ENCODE measurements around the gene SEPTIN1. TPM values are rescaled to one million over a fixed set of nuclear protein-coding genes. Genes with fewer than 3 reads are reported as not detected.

The SEPTIN1 gene
- total and polyA plus RNA-seq, 2 of the 13 experiments (the other 11 are each of a cell fraction or from before 2014, with no cell fraction given): 0.18 to 0.67 TPM

DNA sequence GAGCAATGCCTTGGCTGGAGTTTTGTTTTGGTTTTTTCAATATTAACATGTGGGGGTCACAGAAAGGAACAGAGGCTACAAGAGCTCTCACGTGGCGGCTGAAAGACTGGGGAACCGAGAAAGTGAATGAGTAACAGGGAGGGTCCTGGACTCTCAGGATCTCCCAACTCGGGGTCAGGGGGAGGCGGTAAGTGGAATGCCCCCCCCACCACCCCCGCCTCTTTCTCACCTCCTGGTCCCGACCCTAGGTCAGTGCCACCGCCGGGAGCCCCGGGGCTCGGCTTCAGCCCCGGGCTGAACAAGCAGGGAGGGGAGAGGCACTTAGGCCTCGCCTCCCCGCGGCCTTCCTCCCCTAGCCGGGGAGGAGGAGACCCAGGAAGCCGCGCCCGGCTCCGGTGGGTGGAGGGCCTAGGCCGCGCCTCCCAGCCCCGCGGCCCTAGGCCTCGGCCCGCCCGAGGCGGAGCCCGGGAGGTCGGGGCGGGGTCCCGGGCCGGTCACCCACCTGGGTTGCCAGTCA lies 47.8 kb downstream of the SEPTIN1 start (continued):
- TF ChIP-seq, protein P1, sequence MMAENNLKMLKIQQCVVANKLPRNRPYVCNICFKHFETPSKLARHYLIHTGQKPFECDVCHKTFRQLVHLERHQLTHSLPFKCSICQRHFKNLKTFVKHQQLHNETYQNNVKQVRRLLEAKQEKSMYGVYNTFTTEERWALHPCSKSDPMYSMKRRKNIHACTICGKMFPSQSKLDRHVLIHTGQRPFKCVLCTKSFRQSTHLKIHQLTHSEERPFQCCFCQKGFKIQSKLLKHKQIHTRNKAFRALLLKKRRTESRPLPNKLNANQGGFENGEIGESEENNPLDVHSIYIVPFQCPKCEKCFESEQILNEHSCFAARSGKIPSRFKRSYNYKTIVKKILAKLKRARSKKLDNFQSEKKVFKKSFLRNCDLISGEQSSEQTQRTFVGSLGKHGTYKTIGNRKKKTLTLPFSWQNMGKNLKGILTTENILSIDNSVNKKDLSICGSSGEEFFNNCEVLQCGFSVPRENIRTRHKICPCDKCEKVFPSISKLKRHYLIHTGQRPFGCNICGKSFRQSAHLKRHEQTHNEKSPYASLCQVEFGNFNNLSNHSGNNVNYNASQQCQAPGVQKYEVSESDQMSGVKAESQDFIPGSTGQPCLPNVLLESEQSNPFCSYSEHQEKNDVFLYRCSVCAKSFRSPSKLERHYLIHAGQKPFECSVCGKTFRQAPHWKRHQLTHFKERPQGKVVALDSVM (CRISPR knock-in tag; IDR thresholded peaks at IDR 0.05): peak; percentile 50; the same call in 1 of the 2 replicates
- TF ChIP-seq POLR2AphosphoS5 (IDR thresholded peaks at IDR 0.05; ENCODE audit: low read depth, low read length) (peak; percentile 40), ZNF430 (CRISPR knock-in tag; IDR thresholded peaks at IDR 0.05) (peak; percentile 44; the same call in 1 of the 2 replicates), ZKSCAN5 (CRISPR knock-in tag; IDR thresholded peaks at IDR 0.05) (peak; percentile 70; the same call in 1 of the 2 replicates), PHF8 (CRISPR knock-in tag; IDR thresholded peaks at IDR 0.05) (peak; percentile 38; the same call in 1 of the 2 replicates)
- TF ChIP-seq, protein P2, sequence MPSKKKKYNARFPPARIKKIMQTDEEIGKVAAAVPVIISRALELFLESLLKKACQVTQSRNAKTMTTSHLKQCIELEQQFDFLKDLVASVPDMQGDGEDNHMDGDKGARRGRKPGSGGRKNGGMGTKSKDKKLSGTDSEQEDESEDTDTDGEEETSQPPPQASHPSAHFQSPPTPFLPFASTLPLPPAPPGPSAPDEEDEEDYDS (CRISPR knock-in tag; IDR thresholded peaks at IDR 0.05): peak; percentile 71; the same call in 1 of the 2 replicates
- TF ChIP-seq, protein P3, sequence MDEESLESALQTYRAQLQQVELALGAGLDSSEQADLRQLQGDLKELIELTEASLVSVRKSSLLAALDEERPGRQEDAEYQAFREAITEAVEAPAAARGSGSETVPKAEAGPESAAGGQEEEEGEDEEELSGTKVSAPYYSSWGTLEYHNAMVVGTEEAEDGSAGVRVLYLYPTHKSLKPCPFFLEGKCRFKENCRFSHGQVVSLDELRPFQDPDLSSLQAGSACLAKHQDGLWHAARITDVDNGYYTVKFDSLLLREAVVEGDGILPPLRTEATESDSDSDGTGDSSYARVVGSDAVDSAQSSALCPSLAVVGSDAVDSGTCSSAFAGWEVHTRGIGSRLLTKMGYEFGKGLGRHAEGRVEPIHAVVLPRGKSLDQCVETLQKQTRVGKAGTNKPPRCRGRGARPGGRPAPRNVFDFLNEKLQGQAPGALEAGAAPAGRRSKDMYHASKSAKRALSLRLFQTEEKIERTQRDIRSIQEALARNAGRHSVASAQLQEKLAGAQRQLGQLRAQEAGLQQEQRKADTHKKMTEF (CRISPR knock-in tag; IDR thresholded peaks at IDR 0.05): peak; percentile 17; the same call in 1 of the 2 replicates

Small RNAs within 50 kb of the gene (small RNA-seq; reads per million reads assigned to genes)
- gene RF00406 (ENCODE audit: insufficient read depth in 2 of 3, insufficient read length in 3 of 3, low read depth in 2 of 3, low replicate concordance in 1 of 3): 0.65 to 3.2 (median 2.9) reads per million in 3 experiments

Other genes with a start within 250 kb of the SEPTIN1 start
- gene CORO1A, start 199.0 kb downstream of the SEPTIN1 start, total RNA-seq (2016; rRNA removed; fragmentation: Illumina TruSeq; extraction: Trizol): 5.4 and 6.5 TPM in 2 replicates
- gene CORO1A, start 199.0 kb downstream of the SEPTIN1 start, polyA plus RNA-seq (2011; rRNA removed): 9.5 and 12.9 TPM in 2 replicates
- gene BOLA2B, start 188.9 kb downstream of the SEPTIN1 start, total RNA-seq (2016; rRNA removed; fragmentation: Illumina TruSeq; extraction: Trizol): 295 and 354 TPM in 2 replicates
- gene BOLA2B, start 188.9 kb downstream of the SEPTIN1 start, polyA plus RNA-seq (2011; rRNA removed): 63.8 and 97.0 TPM in 2 replicates
- 13.4 and 37.1 TPM in 2 replicates for gene SLX1A, start 188.7 kb downstream of the SEPTIN1 start, total RNA-seq (2016; rRNA removed; fragmentation: Illumina TruSeq; extraction: Trizol)
- gene SLX1A, start 188.7 kb downstream of the SEPTIN1 start, polyA plus RNA-seq (2011; rRNA removed): 9.1 and 12.0 TPM in 2 replicates
- 20.7 and 28.3 TPM in 2 replicates for gene SULT1A3, start 183.3 kb downstream of the SEPTIN1 start, total RNA-seq (2016; rRNA removed; fragmentation: Illumina TruSeq; extraction: Trizol)
- gene SULT1A3, start 183.3 kb downstream of the SEPTIN1 start, polyA plus RNA-seq (2011; rRNA removed): 15.4 and 21.0 TPM in 2 replicates
- gene NPIPB13, start 134.1 kb downstream of the SEPTIN1 start, total RNA-seq (2016; rRNA removed; fragmentation: Illumina TruSeq; extraction: Trizol): 1.00 and 1.3 TPM in 2 replicates
- 2.7 and 4.4 TPM in 2 replicates for gene NPIPB13, start 134.1 kb downstream of the SEPTIN1 start, polyA plus RNA-seq (2011; rRNA removed)
- 54.6 and 69.9 TPM in 2 replicates for gene CD2BP2, start 27.3 kb downstream of the SEPTIN1 start, total RNA-seq (2016; rRNA removed; fragmentation: Illumina TruSeq; extraction: Trizol)
- 24.9 and 27.3 TPM in 2 replicates for gene CD2BP2, start 27.3 kb downstream of the SEPTIN1 start, polyA plus RNA-seq (2011; rRNA removed)
- gene TBC1D10B, start 12.1 kb downstream of the SEPTIN1 start, total RNA-seq (2016; rRNA removed; fragmentation: Illumina TruSeq; extraction: Trizol): 20.8 and 24.8 TPM in 2 replicates
- gene TBC1D10B, start 12.1 kb downstream of the SEPTIN1 start, polyA plus RNA-seq (2011; rRNA removed): 15.7 and 16.4 TPM in 2 replicates
- gene MYL11, start 7.8 kb downstream of the SEPTIN1 start, total RNA-seq (2016; rRNA removed; fragmentation: Illumina TruSeq; extraction: Trizol): not detected in 2 replicates
- not detected in 2 replicates for gene MYL11, start 7.8 kb downstream of the SEPTIN1 start, polyA plus RNA-seq (2011; rRNA removed)
- 10.9 and 12.3 TPM in 2 replicates for gene ZNF48, start 12.9 kb upstream of the SEPTIN1 start, total RNA-seq (2016; rRNA removed; fragmentation: Illumina TruSeq; extraction: Trizol)
- gene ZNF48, start 12.9 kb upstream of the SEPTIN1 start, polyA plus RNA-seq (2011; rRNA removed): 9.9 and 11.7 TPM in 2 replicates
- gene ZNF771, start 25.0 kb upstream of the SEPTIN1 start, total RNA-seq (2016; rRNA removed; fragmentation: Illumina TruSeq; extraction: Trizol): 10.9 and 11.8 TPM in 2 replicates
- 5.0 and 5.4 TPM in 2 replicates for gene ZNF771, start 25.0 kb upstream of the SEPTIN1 start, polyA plus RNA-seq (2011; rRNA removed)
- 74.4 and 105 TPM in 2 replicates for gene DCTPP1, start 47.5 kb upstream of the SEPTIN1 start, total RNA-seq (2016; rRNA removed; fragmentation: Illumina TruSeq; extraction: Trizol)
- gene DCTPP1, start 47.5 kb upstream of the SEPTIN1 start, polyA plus RNA-seq (2011; rRNA removed): 52.9 and 54.8 TPM in 2 replicates
- gene SEPHS2, start 63.3 kb upstream of the SEPTIN1 start, total RNA-seq (2016; rRNA removed; fragmentation: Illumina TruSeq; extraction: Trizol): 20.7 and 56.3 TPM in 2 replicates
- gene SEPHS2, start 63.3 kb upstream of the SEPTIN1 start, polyA plus RNA-seq (2011; rRNA removed): 127 and 128 TPM in 2 replicates
- gene ITGAL, start 90.2 kb upstream of the SEPTIN1 start, total RNA-seq (2016; rRNA removed; fragmentation: Illumina TruSeq; extraction: Trizol): 0.51 and 0.86 TPM in 2 replicates
- 1.2 TPM in 2 replicates for gene ITGAL, start 90.2 kb upstream of the SEPTIN1 start, polyA plus RNA-seq (2011; rRNA removed)
- 26.6 and 34.4 TPM in 2 replicates for gene ZNF768, start 144.0 kb upstream of the SEPTIN1 start, total RNA-seq (2016; rRNA removed; fragmentation: Illumina TruSeq; extraction: Trizol)
- 26.7 and 40.0 TPM in 2 replicates for gene ZNF768, start 144.0 kb upstream of the SEPTIN1 start, polyA plus RNA-seq (2011; rRNA removed)
- 8.8 and 10.2 TPM in 2 replicates for gene ZNF747, start 152.3 kb upstream of the SEPTIN1 start, total RNA-seq (2016; rRNA removed; fragmentation: Illumina TruSeq; extraction: Trizol)
- gene ZNF747, start 152.3 kb upstream of the SEPTIN1 start, polyA plus RNA-seq (2011; rRNA removed): 7.0 and 7.2 TPM in 2 replicates
- gene ZNF764, start 175.8 kb upstream of the SEPTIN1 start, total RNA-seq (2016; rRNA removed; fragmentation: Illumina TruSeq; extraction: Trizol): 7.3 and 9.1 TPM in 2 replicates
- 4.1 and 4.8 TPM in 2 replicates for gene ZNF764, start 175.8 kb upstream of the SEPTIN1 start, polyA plus RNA-seq (2011; rRNA removed)
- 5.4 and 5.8 TPM in 2 replicates for gene ZNF688, start 189.2 kb upstream of the SEPTIN1 start, total RNA-seq (2016; rRNA removed; fragmentation: Illumina TruSeq; extraction: Trizol)
- 2.4 and 2.9 TPM in 2 replicates for gene ZNF688, start 189.2 kb upstream of the SEPTIN1 start, polyA plus RNA-seq (2011; rRNA removed)
- gene ZNF785, start 203.1 kb upstream of the SEPTIN1 start, total RNA-seq (2016; rRNA removed; fragmentation: Illumina TruSeq; extraction: Trizol): not detected in 2 replicates
- 0.01 TPM in 1 of 2 replicates, not detected in the other for gene ZNF785, start 203.1 kb upstream of the SEPTIN1 start, polyA plus RNA-seq (2011; rRNA removed)
- gene ZNF689, start 227.8 kb upstream of the SEPTIN1 start, total RNA-seq (2016; rRNA removed; fragmentation: Illumina TruSeq; extraction: Trizol): 19.5 and 22.7 TPM in 2 replicates
- gene ZNF689, start 227.8 kb upstream of the SEPTIN1 start, polyA plus RNA-seq (2011; rRNA removed): 9.7 and 11.9 TPM in 2 replicates